HCT116 (cell line): ENCODE results near the gene TRPM7. TPM values are rescaled to one million over a fixed set of nuclear protein-coding genes. Genes with fewer than 3 reads are reported as not detected.

Experiments used
- ATAC-seq: fragments of 200-7000 bp; cut with Tn5 transposase; 2 replicates; pipeline ENCODE4 v1.9.1; 2020; ENCODE audit warnings: mild to moderate bottlenecking, moderate library complexity
- BruUV-seq: library from RNA; stranded (reverse); fragments of 400-500 nt; replicated peaks from 2 replicates; lab custom pipeline; 2021; lab: Mats Ljungman, UMichigan
- CTCF ChIA-PET: fragments of 300-600 bp; sonication (Branson Sonifier 250); formaldehyde crosslinking; loops from one replicate; lab custom pipeline; 2021; ENCODE audit warnings: antibody characterized with exemption; lab: Charles Lee
- POLR2A ChIA-PET: fragments of 300-600, 350-600 bp; sonication (Branson Sonifier 250); formaldehyde crosslinking; loops from one replicate; lab custom pipeline; 2021; ENCODE audit warnings: antibody characterized with exemption; lab: Charles Lee
- RAD21 ChIA-PET, 2 experiments: fragments of 300-600 bp; sonication (Branson Sonifier 250); formaldehyde crosslinking; loops; one replicate each; lab custom pipeline; 2023; ENCODE audit warnings: low total read pairs in 2 of 2; ENCODE audit not compliant: uncharacterized antibody in 2 of 2, unreplicated experiment in 2 of 2, low non-redundant PET in 1 of 2; lab: Charles Lee
- DNase-seq: peaks from one replicate; pipeline ENCODE4 v3.0.0-alpha.2; 2010; ENCODE audit warnings: low read depth, low spot score
- H2AFZ ChIP-seq: fragments of 200-600 bp; shearing (Covaris generic), sonication (generic); 2 replicates; pipeline ENCODE4 v1.6.1; 2017; ENCODE audit warnings: low read depth, mixed run types, mixed read lengths, antibody characterized with exemption, low read length; ENCODE audit not compliant: poor library complexity, severe bottlenecking
- H3K27ac ChIP-seq: 2 replicates; pipeline ENCODE4 v1.5.1; 2012; ENCODE audit warnings: low read depth, low read length
- H3K27me3 ChIP-seq: fragments of 200-600 bp; sonication (generic); 2 replicates; pipeline ENCODE4 v1.6.1; 2016; ENCODE audit warnings: mixed run types, low read length, mixed read lengths; ENCODE audit not compliant: insufficient read depth
- H3K36me3 ChIP-seq, 2 experiments: fragments of 200-500 bp in 1 of 2; fragments of 200-600 bp in 1 of 2; sonication (Bioruptor generic) in 1 of 2; sonication (generic) in 1 of 2; 2 replicates each; pipeline versions ENCODE4 v1.5.1 to v1.6.1; 2014 to 2016; ENCODE audit warnings: low read length in 2 of 2, inconsistent platforms in 1 of 2, mixed read lengths in 1 of 2, mixed run types in 1 of 2; ENCODE audit not compliant: insufficient read depth in 2 of 2, control insufficient read depth in 1 of 2
- H3K4me1 ChIP-seq, 2 experiments: fragments of 200-600 bp in 1 of 2; sonication (generic) in 1 of 2; 2 replicates each; pipeline versions ENCODE4 v1.5.1 to v1.6.1; 2012 to 2017; ENCODE audit warnings: low read length in 2 of 2, inconsistent platforms in 1 of 2, mild to moderate bottlenecking in 1 of 2, mixed read lengths in 1 of 2, mixed run types in 1 of 2, moderate library complexity in 1 of 2; ENCODE audit not compliant: insufficient read depth in 2 of 2, control insufficient read depth in 1 of 2
- H3K4me2 ChIP-seq: fragments of 200-600 bp; sonication (generic); 2 replicates; pipeline ENCODE4 v1.6.1; 2017; ENCODE audit warnings: mixed run types, low read length, mixed read lengths
- H3K4me3 ChIP-seq, 2 experiments: fragments of 200-600 bp in 1 of 2; sonication (generic) in 1 of 2; replicated peaks in 1 of 2; 2 replicates each; pipeline ENCODE4 v1.5.1; 2011 to 2016; ENCODE audit warnings: low read length in 2 of 2, control low read depth in 1 of 2, low read depth in 1 of 2, mild to moderate bottlenecking in 1 of 2, mixed read lengths in 1 of 2, mixed run types in 1 of 2
- H3K79me2 ChIP-seq: fragments of 200-600 bp; sonication (generic); 2 replicates; pipeline ENCODE4 v1.6.1; 2017; ENCODE audit warnings: mild to moderate bottlenecking, mixed run types, low read length, moderate library complexity, mixed read lengths; ENCODE audit not compliant: insufficient read depth
- H3K9ac ChIP-seq: fragments of 200-600 bp; sonication (generic); 2 replicates; pipeline ENCODE4 v1.6.1; 2016; ENCODE audit warnings: low read length, mixed read lengths
- H3K9me2 ChIP-seq: fragments of 200-600 bp; sonication (generic), shearing (Covaris generic); 2 replicates; pipeline ENCODE4 v1.6.1; 2017; ENCODE audit warnings: mixed run types, mild to moderate bottlenecking, moderate library complexity; ENCODE audit not compliant: insufficient read depth
- H3K9me3 ChIP-seq, 2 experiments: fragments of 200-500 bp in 1 of 2; fragments of 200-600 bp in 1 of 2; sonication (Bioruptor generic) in 1 of 2; sonication (generic) in 1 of 2; 2 replicates each; pipeline ENCODE4 v1.6.1; 2014 to 2017; ENCODE audit warnings: low read length in 2 of 2, mixed read lengths in 2 of 2, inconsistent platforms in 1 of 2, low read depth in 1 of 2, mild to moderate bottlenecking in 1 of 2, mixed run types in 1 of 2, moderate library complexity in 1 of 2; ENCODE audit not compliant: control insufficient read depth in 1 of 2, insufficient read depth in 1 of 2
- H4K20me1 ChIP-seq: fragments of 200-600 bp; sonication (generic), shearing (Covaris generic); 2 replicates; pipeline ENCODE4 v1.6.1; 2017; ENCODE audit warnings: mixed run types, mild to moderate bottlenecking, moderate library complexity; ENCODE audit not compliant: insufficient read depth
- YY1 ChIP-seq: IDR thresholded peaks from 2 replicates; pipeline ENCODE4 v1.6.1; 2011; ENCODE audit warnings: low read length, low read depth, moderate library complexity, mild to moderate bottlenecking; ENCODE audit not compliant: insufficient replicate concordance; ENCODE audit errors: extremely low read depth
- intact Hi-C: fragments of 100-400 bp; cut with micrococcal nuclease; formaldehyde crosslinking; loops from 2 replicates; pipeline ENCODE4 v1.10.0; 2022
- total RNA-seq: library from RNA; stranded (reverse); gene quantifications from one replicate; pipeline ENCODE4 v1.2.1, GENCODE V29; 2021; ENCODE audit not compliant: unreplicated experiment
- TF ChIP-seq, protein P1 (sequence below), 3 experiments: fragments of 200-600 bp in 1 of 3; sonication (generic) in 1 of 3; IDR thresholded peaks in 2 of 3; conservative IDR thresholded peaks in 1 of 3; 2 replicates each; pipeline ENCODE4 v1.5.1; 2012 to 2017; ENCODE audit warnings: low read depth in 2 of 3, low read length in 2 of 3, antibody characterized with exemption in 1 of 3, borderline replicate concordance in 1 of 3, control low read depth in 1 of 3, mild to moderate bottlenecking in 1 of 3, mixed read lengths in 1 of 3, mixed run types in 1 of 3, moderate library complexity in 1 of 3; ENCODE audit not compliant: insufficient read depth in 1 of 3

Gene TRPM7
- total RNA-seq, 1 experiment from 2014 or later: 26.3 TPM

DNA sequence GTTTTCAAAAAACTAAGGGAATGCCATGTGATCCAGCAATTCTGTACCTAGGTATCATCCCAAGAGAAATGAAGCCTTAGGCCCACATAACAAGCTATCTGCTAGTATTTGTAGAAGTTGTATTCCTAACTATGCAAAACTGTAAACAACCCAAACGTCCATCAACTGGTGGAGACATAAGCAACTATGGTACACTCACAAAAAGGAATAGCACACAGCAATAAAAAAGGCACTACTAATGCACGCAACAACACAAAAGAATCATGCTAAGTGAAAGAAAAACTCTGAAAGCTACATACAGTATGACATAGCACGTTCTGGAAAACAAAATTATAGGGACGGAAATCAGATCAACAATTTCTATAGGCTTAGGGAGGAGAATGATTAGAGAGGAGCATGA lies 155.4 kb downstream of the TRPM7 start:
- Histone ChIP-seq H4K20me1 (no peaks in the 10 kb centered on the region), H3K4me3 (no peak overlapping the region), H3K9ac (no peak overlapping the region), H3K9me3 (no peaks in the 10 kb centered on the region), H3K4me1 (no peaks in the 10 kb centered on the region), H3K79me2 (no peaks in the 10 kb centered on the region), H3K27ac (no peak overlapping the region), H3K36me3 (no peaks in the 10 kb centered on the region), H3K27me3 (no peaks in the 10 kb centered on the region)
- ChIA-PET RAD21 (no interaction called here), CTCF (no interaction called here), POLR2A (no interaction called here)
- no TSS peak for BruUV-seq
- intact Hi-C loops: no loop called here
- ATAC-seq: no peak
- DNase-seq: no peak
- TF ChIP-seq, protein P1, sequence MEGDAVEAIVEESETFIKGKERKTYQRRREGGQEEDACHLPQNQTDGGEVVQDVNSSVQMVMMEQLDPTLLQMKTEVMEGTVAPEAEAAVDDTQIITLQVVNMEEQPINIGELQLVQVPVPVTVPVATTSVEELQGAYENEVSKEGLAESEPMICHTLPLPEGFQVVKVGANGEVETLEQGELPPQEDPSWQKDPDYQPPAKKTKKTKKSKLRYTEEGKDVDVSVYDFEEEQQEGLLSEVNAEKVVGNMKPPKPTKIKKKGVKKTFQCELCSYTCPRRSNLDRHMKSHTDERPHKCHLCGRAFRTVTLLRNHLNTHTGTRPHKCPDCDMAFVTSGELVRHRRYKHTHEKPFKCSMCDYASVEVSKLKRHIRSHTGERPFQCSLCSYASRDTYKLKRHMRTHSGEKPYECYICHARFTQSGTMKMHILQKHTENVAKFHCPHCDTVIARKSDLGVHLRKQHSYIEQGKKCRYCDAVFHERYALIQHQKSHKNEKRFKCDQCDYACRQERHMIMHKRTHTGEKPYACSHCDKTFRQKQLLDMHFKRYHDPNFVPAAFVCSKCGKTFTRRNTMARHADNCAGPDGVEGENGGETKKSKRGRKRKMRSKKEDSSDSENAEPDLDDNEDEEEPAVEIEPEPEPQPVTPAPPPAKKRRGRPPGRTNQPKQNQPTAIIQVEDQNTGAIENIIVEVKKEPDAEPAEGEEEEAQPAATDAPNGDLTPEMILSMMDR (IDR thresholded peaks at IDR 0.05 in 2 of 3, conservative IDR thresholded peaks at IDR 0.05 in 1 of 3; ENCODE audit: borderline replicate concordance in 1 of 3, insufficient read depth in 1 of 3, low read depth in 2 of 3, low read length in 2 of 3): no peak
- TF ChIP-seq, all 23 proteins: peak for 0
- H2AFZ ChIP-seq: no peak overlapping the region
- no peak overlapping the region for H3K4me2 ChIP-seq
- H3K9me2 ChIP-seq: no peaks in the 10 kb centered on the region

DNA sequence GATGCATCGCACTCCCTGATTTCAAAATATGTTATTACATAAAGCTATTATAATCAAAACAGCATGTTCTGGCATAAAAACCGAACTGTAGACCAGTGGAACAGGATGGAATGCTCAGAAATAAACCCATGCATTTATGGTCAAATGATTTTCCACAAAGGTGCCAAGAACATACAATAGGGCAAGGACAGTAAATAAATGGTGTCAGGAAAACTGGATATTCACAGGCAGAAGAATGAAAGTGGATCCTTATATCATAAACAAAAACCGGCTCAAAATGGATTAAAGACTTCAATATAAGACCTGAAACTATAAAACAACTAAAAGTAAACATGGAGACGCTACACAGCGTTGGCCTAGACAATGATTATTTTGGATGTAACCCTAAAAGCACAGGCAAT lies 162.7 kb downstream of the TRPM7 start:
- POLR2A ChIA-PET: no interaction called here
- CTCF ChIA-PET: no interaction called here
- no peaks in the 10 kb centered on the region for H3K36me3 ChIP-seq
- H3K4me3 ChIP-seq: no peak overlapping the region
- no peak overlapping the region for H3K9ac ChIP-seq
- DNase-seq: no peak
- no peaks in the 10 kb centered on the region for H4K20me1 ChIP-seq
- H2AFZ ChIP-seq: no peak overlapping the region
- RAD21 ChIA-PET: interaction anchor here in 1 of 2 experiments (1.1 kb wide), 1 partner anchor 25 kb away, joined by 5 read pairs; no protein-coding TSS in a partner anchor
- no TSS peak for BruUV-seq
- no peaks in the 10 kb centered on the region for H3K4me1 ChIP-seq
- no peaks in the 10 kb centered on the region for H3K9me3 ChIP-seq
- intact Hi-C loops: no loop called here
- no peak for TF ChIP-seq YY1
- no peak overlapping the region for H3K27ac ChIP-seq
- ATAC-seq: no peak
- no peaks in the 10 kb centered on the region for H3K27me3 ChIP-seq
- no peaks in the 10 kb centered on the region for H3K9me2 ChIP-seq
- no peak overlapping the region for H3K4me2 ChIP-seq
- no peaks in the 10 kb centered on the region for H3K79me2 ChIP-seq
